ENCODE measurements around the gene ACSS2.

Gene ACSS2

GRCh38 chr20:34968042-34968775 lies 91.8 kb downstream of the ACSS2 start:
- no peak for DNase-seq (ENCODE audit: low read depth in 1 of 2, low spot score in 1 of 2)
- H3K27me3 ChIP-seq (ENCODE audit: insufficient read depth, poor library complexity, severe bottlenecking), result no peaks in the 10 kb centered on the region
- no peak overlapping the region for H3K4me3 ChIP-seq (replicated peaks; ENCODE audit: insufficient read depth, low read length)
- TF ChIP-seq GABPA (IDR thresholded peaks at IDR 0.05; ENCODE audit: low read depth), result no peak
- no peak for TF ChIP-seq REST (IDR thresholded peaks at IDR 0.05; ENCODE audit: insufficient replicate concordance, low read depth)
- TF ChIP-seq SPI1 (IDR thresholded peaks at IDR 0.05; ENCODE audit: borderline replicate concordance, low read depth), result no peak
- no peak for TF ChIP-seq CTCF (IDR thresholded peaks at IDR 0.05; ENCODE audit: insufficient read depth, low read length)
- no peak for TF ChIP-seq POLR2AphosphoS5 (IDR thresholded peaks at IDR 0.05; ENCODE audit: low read depth)
- H3K27ac ChIP-seq (replicated peaks), result no peak overlapping the region

- no peak overlapping the region for H3K4me3 ChIP-seq (replicated peaks; ENCODE audit: insufficient read depth, low read length)
- no peak overlapping the region for H3K27ac ChIP-seq (replicated peaks)
- DNase-seq (ENCODE audit: low read depth in 1 of 2, low spot score in 1 of 2), result no peak
- no peaks in the 10 kb centered on the region for H3K27me3 ChIP-seq (ENCODE audit: insufficient read depth, poor library complexity, severe bottlenecking)
- TF ChIP-seq REST (IDR thresholded peaks at IDR 0.05; ENCODE audit: insufficient replicate concordance, low read depth), result no peak
- TF ChIP-seq GABPA (IDR thresholded peaks at IDR 0.05; ENCODE audit: low read depth), result no peak
- no peak for TF ChIP-seq CTCF (IDR thresholded peaks at IDR 0.05; ENCODE audit: insufficient read depth, low read length)
- TF ChIP-seq POLR2AphosphoS5 (IDR thresholded peaks at IDR 0.05; ENCODE audit: low read depth), result no peak
- TF ChIP-seq SPI1 (IDR thresholded peaks at IDR 0.05; ENCODE audit: borderline replicate concordance, low read depth), result no peak
These were observed 93.9 kb downstream of the ACSS2 start for GRCh38 chr20:34970193-34970840.

GRCh38 chr20:34970846-34971560 lies 94.6 kb downstream of the ACSS2 start:
- Histone ChIP-seq H3K27ac (replicated peaks) (no peak overlapping the region), H3K27me3 (ENCODE audit: insufficient read depth, poor library complexity, severe bottlenecking) (no peaks in the 10 kb centered on the region), H3K4me3 (replicated peaks; ENCODE audit: insufficient read depth, low read length) (no peak overlapping the region)
- TF ChIP-seq SPI1 (IDR thresholded peaks at IDR 0.05; ENCODE audit: borderline replicate concordance, low read depth) (no peak), CTCF (IDR thresholded peaks at IDR 0.05; ENCODE audit: insufficient read depth, low read length) (no peak), REST (IDR thresholded peaks at IDR 0.05; ENCODE audit: insufficient replicate concordance, low read depth) (no peak), GABPA (IDR thresholded peaks at IDR 0.05; ENCODE audit: low read depth) (no peak), POLR2AphosphoS5 (IDR thresholded peaks at IDR 0.05; ENCODE audit: low read depth) (no peak)
- no peak for DNase-seq (ENCODE audit: low read depth in 1 of 2, low spot score in 1 of 2)
